Measurements from ENCODE around the gene SMCO4. TPM values are rescaled to one million over a fixed set of nuclear protein-coding genes. Genes with fewer than 3 reads are reported as not detected.
"Not testable (repeated sequence)": the region's sequence is repeated elsewhere in the genome, so short reads cannot be mapped to it uniquely, and the experiment has no call there.

Gene SMCO4
- total RNA-seq, 1 donor from 2014 or later, result 19.6 TPM

DNA sequence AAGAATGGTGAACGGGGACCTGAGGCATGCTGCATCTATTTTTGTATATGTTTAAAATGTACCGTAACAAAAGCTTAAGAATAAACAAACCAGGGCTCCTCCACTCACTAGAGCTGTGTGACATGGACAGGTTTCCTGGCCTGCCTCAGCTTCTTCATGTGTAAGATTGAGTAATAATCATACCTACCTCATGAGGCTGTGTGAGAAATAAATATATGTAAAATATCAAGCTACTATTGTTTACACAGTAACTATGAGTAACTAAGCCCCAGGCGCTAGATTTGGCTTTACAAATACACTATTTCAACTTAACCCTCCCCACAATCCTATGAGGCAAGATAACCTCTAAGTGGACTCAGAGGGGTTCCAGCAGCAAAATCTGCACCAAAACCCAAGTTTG is 66.4 kb downstream of the SMCO4 start:
- DNase-seq, result peak; percentile 32

DNA sequence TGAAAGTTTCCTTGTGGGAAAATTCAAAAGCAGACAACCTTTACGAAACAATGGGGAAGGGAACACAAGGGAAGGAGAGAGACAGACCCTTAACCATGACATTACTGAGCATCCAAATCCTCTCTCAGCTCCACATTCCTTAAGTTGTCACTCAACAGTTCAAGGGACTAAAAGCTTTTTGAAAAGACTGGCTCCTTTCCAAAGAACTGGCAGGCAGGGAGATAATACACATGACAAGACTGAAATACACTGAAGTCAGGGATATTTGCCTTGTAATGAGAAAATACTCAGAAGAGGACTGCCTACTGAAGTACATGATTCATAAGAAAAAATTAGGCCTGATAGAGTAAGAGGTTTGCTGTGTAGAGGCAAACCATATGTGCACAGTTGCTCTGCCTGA is 69.1 kb downstream of the SMCO4 start:
- no peak for DNase-seq

DNA sequence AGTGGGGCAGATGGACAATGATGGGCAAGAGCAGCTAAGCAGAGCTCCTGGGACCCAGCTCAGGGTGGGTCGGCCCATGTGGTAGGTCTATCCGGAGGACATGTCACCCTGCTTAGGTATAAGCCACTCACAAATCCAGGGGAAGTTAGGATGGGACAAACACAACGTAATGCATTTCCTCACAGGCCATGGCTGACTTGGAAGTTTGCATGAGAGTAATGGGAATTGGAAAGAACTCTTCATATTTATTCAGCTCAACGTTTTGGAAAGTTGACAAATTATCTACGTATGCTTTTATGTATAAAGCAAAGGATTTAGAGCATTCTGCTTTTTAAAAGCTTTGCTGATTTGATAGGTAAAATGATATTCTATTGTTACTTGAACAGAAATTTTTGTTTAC is 74.9 kb downstream of the SMCO4 start:
- peak; percentile 50 for DNase-seq

GRCh38 chr11:93467054-93467453 is 76.1 kb downstream of the SMCO4 start:
- DNase-seq, result no peak

- DNase-seq, result no peak
Observed at GRCh38 chr11:93464927-93465540, 78.2 kb downstream of the SMCO4 start.

DNA sequence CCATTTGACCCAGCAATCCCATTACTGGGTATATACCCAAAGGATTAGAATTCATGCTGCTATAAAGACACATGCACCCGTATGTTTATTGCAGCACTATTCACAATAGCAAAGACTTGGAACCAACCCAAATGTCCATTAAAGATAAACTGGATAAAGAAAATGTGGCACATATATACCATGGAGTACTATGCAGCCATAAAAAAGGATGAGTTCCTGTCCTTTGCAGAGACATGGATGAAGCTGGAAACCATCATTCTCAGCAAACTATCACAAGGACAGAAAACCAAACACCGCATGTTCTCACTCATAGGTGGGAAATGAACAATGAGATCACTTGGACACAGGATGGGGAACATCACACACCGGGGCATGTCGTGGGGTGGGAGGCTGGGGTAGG is 79.5 kb downstream of the SMCO4 start:
- not testable (repeated sequence) for DNase-seq

GRCh38 chr11:93458286-93458685 is 84.9 kb downstream of the SMCO4 start:
- DNase-seq, result no peak

DNA sequence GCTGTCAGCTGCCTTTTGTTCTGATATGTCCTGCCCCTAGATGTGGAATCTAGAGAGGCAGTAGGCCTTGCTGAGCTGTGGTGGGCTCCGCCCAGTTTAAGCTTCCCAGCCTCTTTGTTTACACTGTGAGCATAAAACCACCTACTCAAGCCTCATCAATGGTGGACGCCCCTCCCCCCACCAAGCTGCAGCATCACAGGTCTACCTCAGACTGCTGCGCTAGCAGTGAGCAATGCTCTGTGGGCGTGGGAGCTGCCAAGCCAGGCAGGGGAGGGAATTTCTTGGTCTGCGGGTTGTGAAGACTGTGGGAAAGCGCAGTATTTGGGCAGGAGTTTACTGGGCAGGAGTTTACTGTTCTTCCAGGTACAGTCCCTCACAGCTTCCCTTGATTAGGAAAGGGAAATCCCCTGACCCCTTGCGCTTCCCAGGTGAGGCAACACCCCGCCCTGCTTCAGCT is 98.5 kb downstream of the SMCO4 start:
- peak; percentile 19 for DNase-seq

DNA sequence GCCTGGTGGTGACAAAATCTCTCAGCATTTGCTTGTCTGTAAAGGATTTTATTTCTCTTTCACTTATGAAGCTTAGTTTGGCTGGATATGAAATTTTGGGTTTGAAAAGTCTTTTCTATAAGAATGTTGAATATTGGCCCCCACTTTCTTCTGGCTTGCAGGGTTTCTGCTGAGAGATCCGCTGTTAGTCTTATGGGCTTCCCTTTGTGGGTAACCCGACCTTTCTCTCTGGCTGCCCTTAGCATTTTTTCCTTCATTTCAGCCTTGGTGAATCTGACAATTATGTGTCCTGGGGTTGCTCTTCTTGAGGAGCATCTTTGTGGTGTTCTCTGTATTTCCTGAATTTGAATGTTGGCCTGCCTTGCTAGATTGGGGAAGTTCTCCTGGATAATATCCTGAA is 100.0 kb downstream of the SMCO4 start:
- not testable (repeated sequence) for DNase-seq

DNA sequence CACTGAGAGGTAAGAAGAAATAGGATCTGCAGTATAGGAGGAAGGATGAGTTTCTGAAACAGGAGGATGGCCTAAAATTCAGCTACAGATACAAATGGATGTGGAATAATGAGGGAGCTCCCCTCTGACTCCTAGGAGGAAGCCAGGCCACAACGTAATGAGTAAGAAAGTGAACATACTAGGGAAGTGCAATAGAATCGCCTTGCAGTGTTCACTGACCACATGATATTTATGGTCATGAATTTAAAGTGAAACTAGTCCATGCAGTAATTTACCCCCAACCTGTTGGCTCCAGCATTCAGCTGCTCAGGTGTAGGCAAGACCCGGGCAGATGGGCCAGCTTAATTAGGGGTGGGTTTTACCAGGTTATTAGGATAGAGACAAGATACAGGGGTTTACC is 110.9 kb downstream of the SMCO4 start:
- DNase-seq, result no peak

Small RNAs within 50 kb of the gene (small RNA-seq; reads per million reads assigned to genes)
- not detected for gene RN7SL223P (ENCODE audit: low replicate concordance)

Other genes starting within 250 kb of the SMCO4 start
- not detected for gene DEUP1, start 212.6 kb downstream of the SMCO4 start, total RNA-seq
- gene CEP295, start 118.3 kb upstream of the SMCO4 start, total RNA-seq, result 28.7 TPM
- gene TAF1D, start 198.1 kb upstream of the SMCO4 start, total RNA-seq, result 171 TPM
- 48.0 TPM for gene C11orf54, start 198.3 kb upstream of the SMCO4 start, total RNA-seq
- 38.5 TPM for gene MED17, start 240.9 kb upstream of the SMCO4 start, total RNA-seq

Data from tongue (tissue), 3 donors.